Measurements from ENCODE around the gene CDC5L.

Gene CDC5L

DNA sequence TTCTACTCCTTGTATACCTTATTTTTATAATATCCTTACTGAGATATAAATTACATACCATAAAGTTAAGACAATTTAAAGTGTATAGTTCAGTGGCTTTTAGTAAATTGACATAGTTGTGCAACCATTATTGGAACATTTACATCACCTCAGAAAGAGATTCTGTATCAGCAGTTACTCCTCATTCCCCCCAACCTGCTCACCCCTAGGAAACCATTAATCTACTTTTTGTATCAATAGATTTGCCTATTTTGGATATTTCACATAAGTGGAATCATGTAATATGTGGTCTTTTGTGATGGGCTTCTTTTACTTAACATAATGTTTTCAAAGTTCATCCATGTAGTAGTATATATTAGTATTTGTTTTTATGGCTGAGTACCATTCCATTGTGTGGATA lies 51.3 kb downstream of the CDC5L start:
- Histone ChIP-seq H3K9me3 (ENCODE audit: insufficient read depth, low read length, severe bottlenecking) (peaks cover 21% of the 10 kb centered on the region), H3K27ac (ENCODE audit: low read length) (no peak overlapping the region), H2AFZ (ENCODE audit: low read depth, low read length) (no peak overlapping the region), H3K4me1 (ENCODE audit: insufficient read depth, low read length) (0 out of 2 replicates have a peak, but pooled peaks cover 4% of the 10 kb centered on the region), H3K4me2 (ENCODE audit: insufficient read depth, low read length) (no peak overlapping the region), H4K20me1 (ENCODE audit: insufficient read depth, low read length) (peaks cover 5% of the 10 kb centered on the region; the same call in 1 of the 2 replicates), H3K36me3 (ENCODE audit: insufficient read depth, low read length) (peaks cover 76% of the 10 kb centered on the region), H3K9ac (ENCODE audit: low read depth, low read length) (no peak overlapping the region), H3K4me3 (ENCODE audit: low read depth in 1 of 2, low read length in 2 of 2) (no peak overlapping the region), H3K27me3 (ENCODE audit: insufficient read depth, low read length, poor library complexity) (no peaks in the 10 kb centered on the region), H3K79me2 (ENCODE audit: insufficient read depth, low read length) (peaks cover 61% of the 10 kb centered on the region)
- ATAC-seq (ENCODE audit: insufficient read depth, low read depth) (no peak), DNase-seq (no peak)
- TF ChIP-seq EZH2 (IDR thresholded peaks at IDR 0.05; ENCODE audit: borderline replicate concordance, low read depth, low read length, severe bottlenecking): no peak
- TF ChIP-seq, protein P1, sequence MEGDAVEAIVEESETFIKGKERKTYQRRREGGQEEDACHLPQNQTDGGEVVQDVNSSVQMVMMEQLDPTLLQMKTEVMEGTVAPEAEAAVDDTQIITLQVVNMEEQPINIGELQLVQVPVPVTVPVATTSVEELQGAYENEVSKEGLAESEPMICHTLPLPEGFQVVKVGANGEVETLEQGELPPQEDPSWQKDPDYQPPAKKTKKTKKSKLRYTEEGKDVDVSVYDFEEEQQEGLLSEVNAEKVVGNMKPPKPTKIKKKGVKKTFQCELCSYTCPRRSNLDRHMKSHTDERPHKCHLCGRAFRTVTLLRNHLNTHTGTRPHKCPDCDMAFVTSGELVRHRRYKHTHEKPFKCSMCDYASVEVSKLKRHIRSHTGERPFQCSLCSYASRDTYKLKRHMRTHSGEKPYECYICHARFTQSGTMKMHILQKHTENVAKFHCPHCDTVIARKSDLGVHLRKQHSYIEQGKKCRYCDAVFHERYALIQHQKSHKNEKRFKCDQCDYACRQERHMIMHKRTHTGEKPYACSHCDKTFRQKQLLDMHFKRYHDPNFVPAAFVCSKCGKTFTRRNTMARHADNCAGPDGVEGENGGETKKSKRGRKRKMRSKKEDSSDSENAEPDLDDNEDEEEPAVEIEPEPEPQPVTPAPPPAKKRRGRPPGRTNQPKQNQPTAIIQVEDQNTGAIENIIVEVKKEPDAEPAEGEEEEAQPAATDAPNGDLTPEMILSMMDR (IDR thresholded peaks at IDR 0.05; ENCODE audit: borderline replicate concordance, extremely low read depth, low read length, poor library complexity, severe bottlenecking): no peak

DNA sequence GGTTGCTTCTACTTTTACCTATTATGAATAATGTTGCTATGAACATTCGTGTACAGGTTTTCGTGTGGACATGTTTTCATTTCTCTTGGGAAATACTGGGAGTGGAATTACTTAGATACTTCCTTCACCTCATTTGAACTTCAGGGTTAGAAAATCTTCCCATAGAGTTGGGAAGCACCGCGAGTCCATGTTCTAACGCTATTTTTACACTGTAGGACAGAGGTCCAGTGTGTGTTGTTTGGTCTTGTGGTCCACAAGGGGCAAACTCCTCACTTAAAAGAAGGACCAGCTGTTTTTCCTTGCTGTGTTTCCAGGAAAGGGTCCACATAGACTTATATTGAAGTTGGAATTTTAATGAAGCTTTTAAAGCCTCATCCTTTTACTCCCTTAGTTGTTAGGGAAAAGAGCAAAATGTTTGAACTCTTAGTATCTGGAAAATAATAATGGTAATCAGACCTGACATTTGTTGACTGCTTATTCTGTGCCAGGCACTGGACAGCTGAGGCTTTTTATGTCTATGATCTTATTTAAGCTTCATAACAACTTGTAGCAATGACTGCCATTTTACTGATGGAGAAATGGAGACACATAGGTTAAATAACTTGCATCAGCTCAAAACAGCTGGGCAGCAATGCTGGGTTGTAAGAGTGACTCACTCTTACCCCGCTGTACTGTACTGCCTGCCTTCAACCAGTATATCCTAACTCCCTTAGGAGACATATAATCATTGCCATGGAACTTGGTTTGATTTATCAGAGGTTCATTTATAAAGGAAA lies 52.0 kb downstream of the CDC5L start:
- TF ChIP-seq, protein P1 (IDR thresholded peaks at IDR 0.05; ENCODE audit: borderline replicate concordance, extremely low read depth, low read length, poor library complexity, severe bottlenecking): no peak
- TF ChIP-seq EZH2 (IDR thresholded peaks at IDR 0.05; ENCODE audit: borderline replicate concordance, low read depth, low read length, severe bottlenecking): no peak
- DNase-seq (no peak), ATAC-seq (ENCODE audit: insufficient read depth, low read depth) (no peak)
- Histone ChIP-seq H4K20me1 (ENCODE audit: insufficient read depth, low read length) (peaks cover 10% of the 10 kb centered on the region; the same call in 1 of the 2 replicates), H3K4me2 (ENCODE audit: insufficient read depth, low read length) (no peak overlapping the region), H3K79me2 (ENCODE audit: insufficient read depth, low read length) (peaks cover 61% of the 10 kb centered on the region), H2AFZ (ENCODE audit: low read depth, low read length) (no peak overlapping the region), H3K27ac (ENCODE audit: low read length) (no peak overlapping the region), H3K4me1 (ENCODE audit: insufficient read depth, low read length) (0 out of 2 replicates have a peak, but pooled peaks cover 4% of the 10 kb centered on the region), H3K27me3 (ENCODE audit: insufficient read depth, low read length, poor library complexity) (no peaks in the 10 kb centered on the region), H3K36me3 (ENCODE audit: insufficient read depth, low read length) (peaks cover 76% of the 10 kb centered on the region), H3K4me3 (ENCODE audit: low read depth in 1 of 2, low read length in 2 of 2) (no peak overlapping the region), H3K9me3 (ENCODE audit: insufficient read depth, low read length, severe bottlenecking) (peaks cover 21% of the 10 kb centered on the region), H3K9ac (ENCODE audit: low read depth, low read length) (no peak overlapping the region)

DNA sequence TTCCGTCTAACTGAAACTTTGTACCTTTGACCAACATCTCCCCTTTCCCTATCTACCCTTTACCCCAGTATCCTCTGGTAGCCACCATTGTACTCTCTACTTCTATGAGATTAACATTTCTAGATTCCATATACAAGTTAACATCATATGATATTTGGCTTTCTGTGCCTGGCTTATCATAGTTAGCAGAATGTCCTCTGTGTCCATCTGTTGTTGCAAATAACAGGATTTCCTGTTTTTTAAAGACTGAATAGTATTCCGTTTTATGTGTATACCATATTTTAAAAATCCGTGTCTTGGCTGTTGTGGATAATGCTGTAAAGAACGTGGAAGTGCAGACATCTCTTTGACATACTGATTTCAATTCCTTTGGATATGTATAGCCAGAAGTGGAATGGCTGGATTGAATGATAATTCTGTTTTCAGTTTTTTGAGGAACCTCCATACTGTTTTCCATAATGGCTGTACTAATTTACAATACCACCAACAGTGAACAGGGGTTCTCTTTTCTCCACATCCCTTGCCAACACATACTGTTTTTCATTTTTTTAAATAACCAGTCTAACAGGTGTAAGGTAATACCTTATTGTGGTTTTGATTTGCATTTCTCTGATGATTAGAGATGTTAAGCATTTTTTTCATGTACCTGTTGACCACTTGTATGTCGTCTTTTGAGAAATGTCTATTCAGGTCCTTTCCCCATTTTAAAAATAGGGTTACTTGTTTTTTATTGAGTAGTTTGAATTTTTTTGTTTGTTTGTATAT lies 53.8 kb downstream of the CDC5L start:
- H3K79me2 ChIP-seq (ENCODE audit: insufficient read depth, low read length): peaks cover 54% of the 10 kb centered on the region
- no peak for DNase-seq

More for the DNA sequence above, 53.8 kb downstream of the CDC5L start:
- Histone ChIP-seq H3K4me3 (ENCODE audit: low read depth in 1 of 2, low read length in 2 of 2) (no peak overlapping the region), H4K20me1 (ENCODE audit: insufficient read depth, low read length) (peaks cover 17% of the 10 kb centered on the region; the same call in 1 of the 2 replicates), H3K36me3 (ENCODE audit: insufficient read depth, low read length) (peaks cover 87% of the 10 kb centered on the region), H3K4me2 (ENCODE audit: insufficient read depth, low read length) (no peak overlapping the region), H3K27me3 (ENCODE audit: insufficient read depth, low read length, poor library complexity) (no peaks in the 10 kb centered on the region), H2AFZ (ENCODE audit: low read depth, low read length) (no peak overlapping the region), H3K9me3 (ENCODE audit: insufficient read depth, low read length, severe bottlenecking) (peaks cover 21% of the 10 kb centered on the region), H3K4me1 (ENCODE audit: insufficient read depth, low read length) (0 out of 2 replicates have a peak, but pooled peaks cover 4% of the 10 kb centered on the region), H3K9ac (ENCODE audit: low read depth, low read length) (no peak overlapping the region), H3K27ac (ENCODE audit: low read length) (no peak overlapping the region)
- ATAC-seq (ENCODE audit: insufficient read depth, low read depth): no peak
- no peak for TF ChIP-seq EZH2 (IDR thresholded peaks at IDR 0.05; ENCODE audit: borderline replicate concordance, low read depth, low read length, severe bottlenecking)
- TF ChIP-seq, protein P1 (IDR thresholded peaks at IDR 0.05; ENCODE audit: borderline replicate concordance, extremely low read depth, low read length, poor library complexity, severe bottlenecking): no peak

All from DND-41 (cell line).